COLO668 (cell line): ENCODE measurements around the gene RAP1GAP2.
"Not testable (repeated sequence)": the region's sequence is repeated elsewhere in the genome, so short reads cannot be mapped to it uniquely, and the experiment has no call there.

Experiments used
- DNase-seq: peaks from one replicate; lab custom pipeline; 2025; ENCODE audit not compliant: unreplicated experiment; lab: John Stamatoyannopoulos, UW

The RAP1GAP2 gene

DNA sequence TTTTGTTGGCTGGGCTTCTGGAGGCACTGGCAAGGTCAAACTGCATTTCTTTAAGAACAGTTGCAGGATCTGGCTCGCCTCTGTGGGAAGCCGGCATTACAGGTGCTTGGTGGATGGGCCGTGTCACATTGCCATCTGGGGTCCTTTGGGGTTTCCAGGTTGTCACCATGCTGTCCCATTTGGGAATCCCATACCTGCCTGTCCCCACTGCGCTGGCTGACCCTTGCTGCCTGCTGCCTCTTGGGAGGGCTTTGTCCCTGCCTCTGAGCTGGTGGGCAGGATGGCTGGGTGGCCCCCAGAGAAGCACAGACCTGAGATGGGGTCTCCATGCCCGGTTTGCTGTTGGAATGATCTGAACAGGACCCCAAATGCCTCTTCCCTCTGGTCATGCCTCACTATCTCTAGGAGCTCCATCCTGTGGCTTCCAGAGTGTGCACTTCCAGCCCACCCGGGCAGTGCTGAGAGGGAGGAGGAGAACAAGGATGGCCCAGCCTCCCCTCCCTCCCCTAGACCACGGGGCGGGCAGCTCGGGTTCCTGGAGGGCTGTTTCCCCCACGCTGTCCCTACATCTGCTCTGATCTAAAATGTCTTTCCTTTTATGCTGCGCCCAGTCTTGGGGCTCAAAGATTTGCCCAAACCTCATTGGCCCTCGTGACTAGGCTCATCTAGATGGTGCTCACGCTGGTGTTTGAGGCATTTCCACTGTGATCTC lies 239.2 kb downstream of the RAP1GAP2 start:
- no peak for DNase-seq

DNA sequence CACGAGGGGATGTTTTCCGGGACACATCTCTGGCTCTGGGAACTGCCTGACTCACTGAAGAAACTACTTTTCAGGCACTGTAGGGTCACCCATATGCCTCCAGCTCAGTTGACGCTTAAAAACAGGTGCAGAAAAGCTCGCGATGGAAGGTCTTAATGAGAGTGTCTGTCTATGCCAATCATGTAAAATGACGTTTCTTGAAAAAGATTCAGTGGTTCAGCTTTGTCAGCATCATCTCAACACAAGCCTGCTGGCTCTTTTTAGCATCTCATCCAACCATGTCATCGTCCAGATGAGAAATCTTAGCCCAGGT lies 239.7 kb downstream of the RAP1GAP2 start:
- DNase-seq = no peak

DNA sequence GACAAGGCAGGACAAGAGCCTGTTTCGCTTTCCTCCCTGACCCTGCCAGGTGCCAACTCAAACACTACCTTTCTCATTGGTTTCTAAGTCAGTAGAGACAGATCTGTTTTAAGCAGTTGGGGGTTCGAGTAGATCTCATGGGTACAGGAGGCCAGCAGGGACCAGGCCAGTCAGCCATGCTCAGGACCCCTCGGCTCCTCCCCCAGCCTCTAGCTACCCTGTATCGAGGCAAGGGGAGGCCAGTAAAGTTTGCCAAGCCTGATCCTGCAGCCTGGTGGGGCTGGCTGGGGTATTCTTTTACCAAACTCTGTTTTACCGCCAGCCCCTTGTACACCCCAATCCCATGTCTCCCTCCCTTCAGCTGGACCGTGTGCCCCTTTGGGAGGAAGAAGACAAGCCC lies 240.6 kb downstream of the RAP1GAP2 start:
- DNase-seq = no peak

DNA sequence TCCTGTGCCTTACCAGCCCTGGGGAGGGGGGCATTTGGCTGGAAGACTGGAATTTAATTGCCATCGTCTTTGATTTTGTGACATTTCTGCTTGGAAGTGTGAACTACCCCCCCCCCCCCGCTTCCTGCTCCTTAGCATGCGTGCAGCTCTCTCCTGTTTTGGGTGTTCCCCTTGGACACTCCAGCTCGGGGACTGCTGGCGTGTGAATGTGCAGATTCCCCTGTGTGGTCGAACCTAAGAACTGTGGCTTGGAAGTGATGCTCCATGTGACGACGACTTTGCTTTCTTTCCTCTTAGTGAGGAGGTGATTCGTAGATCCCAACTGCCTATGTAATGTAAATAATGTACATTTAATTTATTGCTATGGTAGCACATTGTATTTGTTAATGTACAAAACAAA lies 241.0 kb downstream of the RAP1GAP2 start:
- DNase-seq = no peak

DNA sequence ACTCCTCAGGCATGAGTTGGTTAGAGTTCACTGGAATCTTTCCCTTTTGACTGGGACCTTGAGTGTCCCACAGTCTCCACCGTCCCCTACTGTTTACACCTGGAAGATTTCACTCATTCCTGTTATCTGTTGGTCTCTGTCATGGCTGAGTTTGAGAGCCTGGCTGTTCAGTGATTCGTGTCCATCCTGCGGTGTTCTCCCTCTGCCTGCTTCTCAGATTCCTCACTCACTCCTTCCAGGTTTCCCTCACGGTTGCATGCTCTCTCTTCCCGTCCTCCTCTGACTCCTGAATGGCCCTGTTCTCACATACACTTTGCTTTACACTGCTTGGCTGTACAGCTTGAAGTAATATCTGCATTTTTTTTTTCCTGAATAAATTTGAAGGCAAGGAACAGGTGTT lies 242.7 kb downstream of the RAP1GAP2 start:
- DNase-seq = no peak

DNA sequence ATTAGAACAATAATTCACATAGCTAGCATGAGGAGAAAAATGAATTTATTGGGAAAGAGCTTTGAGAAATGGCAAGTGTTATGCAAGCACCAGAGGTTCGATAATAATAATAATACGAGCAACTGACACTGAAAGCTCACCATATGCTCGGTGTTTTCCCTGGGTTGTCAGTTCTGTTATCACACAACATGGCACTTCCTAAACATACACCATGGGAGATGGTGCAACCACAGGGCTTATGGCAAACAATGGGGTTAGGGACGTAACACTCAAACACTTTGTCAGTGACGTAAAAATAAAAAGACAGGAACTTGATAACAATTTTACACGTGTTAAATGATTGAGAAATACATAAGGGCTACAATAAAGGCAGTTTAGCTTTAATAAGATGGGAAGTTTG lies 243.5 kb downstream of the RAP1GAP2 start:
- DNase-seq = no peak

DNA sequence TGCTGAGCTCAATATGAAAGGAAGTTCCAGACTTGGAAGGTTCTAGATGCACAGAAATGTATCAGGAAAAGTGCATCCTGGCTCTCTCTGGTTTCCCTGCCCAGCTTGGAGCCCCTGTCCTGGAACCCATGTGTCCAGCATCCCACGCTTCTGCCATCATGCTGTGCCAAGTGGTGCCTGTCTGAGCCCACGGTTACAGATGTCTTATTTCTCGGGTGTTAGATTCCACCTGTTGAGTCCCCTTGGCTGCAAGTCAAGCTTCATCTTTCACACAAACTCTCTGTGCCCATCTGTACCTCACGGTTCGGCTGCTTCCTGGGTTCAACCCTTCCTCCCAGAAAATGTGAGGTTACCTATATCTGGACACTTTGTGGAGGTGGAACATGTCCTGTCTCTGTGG lies 244.6 kb downstream of the RAP1GAP2 start:
- DNase-seq = no peak

DNA sequence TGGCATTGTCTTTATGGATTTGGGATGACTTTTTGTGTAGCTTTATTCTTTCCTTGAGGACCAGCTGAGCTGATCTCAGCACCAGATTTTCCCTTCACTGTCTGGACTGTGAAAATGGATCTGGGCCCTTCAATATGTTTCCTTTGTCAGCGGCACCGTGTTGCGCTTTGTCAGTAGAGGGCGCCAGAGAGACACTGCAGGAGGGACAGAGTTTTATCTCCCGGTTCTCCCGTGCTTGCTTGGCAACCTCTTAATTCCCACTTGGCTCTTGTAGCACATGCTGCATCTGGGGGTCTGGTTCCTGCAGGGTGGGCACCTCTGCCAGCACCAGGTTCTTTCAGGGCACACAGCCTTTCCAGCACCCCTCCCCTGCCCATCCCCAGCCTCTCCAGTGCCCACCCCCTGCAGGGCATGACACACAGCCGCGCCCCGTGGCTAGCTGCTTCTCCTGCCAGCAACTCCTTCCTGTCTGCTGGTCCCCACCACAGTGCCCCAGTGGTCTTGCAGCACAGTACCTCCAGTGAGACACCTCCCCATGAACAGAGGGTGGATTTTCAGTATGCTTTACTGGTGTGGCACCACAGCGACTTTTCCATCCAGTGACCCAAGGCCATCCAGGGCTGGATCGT lies 247.6 kb downstream of the RAP1GAP2 start:
- DNase-seq = peak; percentile 14

DNA sequence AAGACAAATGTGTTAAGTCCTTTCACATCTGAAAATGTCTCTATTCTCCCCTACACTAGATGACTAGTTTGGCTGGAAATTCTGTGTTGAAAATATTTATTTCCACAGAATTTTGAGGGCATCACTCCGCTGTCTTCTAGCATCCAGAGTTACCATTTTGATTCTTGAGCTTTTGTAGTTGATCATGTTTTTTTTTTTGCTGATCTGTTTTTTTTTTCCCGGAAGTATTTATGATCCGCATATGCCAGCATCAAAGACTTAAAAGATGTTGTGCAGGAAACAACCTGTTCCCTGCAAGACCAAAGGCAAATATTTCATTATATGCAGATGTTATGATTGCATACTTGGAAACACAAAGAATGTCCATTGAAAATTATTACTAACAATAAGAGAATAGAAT lies 250.5 kb downstream of the RAP1GAP2 start:
- no peak for DNase-seq

DNA sequence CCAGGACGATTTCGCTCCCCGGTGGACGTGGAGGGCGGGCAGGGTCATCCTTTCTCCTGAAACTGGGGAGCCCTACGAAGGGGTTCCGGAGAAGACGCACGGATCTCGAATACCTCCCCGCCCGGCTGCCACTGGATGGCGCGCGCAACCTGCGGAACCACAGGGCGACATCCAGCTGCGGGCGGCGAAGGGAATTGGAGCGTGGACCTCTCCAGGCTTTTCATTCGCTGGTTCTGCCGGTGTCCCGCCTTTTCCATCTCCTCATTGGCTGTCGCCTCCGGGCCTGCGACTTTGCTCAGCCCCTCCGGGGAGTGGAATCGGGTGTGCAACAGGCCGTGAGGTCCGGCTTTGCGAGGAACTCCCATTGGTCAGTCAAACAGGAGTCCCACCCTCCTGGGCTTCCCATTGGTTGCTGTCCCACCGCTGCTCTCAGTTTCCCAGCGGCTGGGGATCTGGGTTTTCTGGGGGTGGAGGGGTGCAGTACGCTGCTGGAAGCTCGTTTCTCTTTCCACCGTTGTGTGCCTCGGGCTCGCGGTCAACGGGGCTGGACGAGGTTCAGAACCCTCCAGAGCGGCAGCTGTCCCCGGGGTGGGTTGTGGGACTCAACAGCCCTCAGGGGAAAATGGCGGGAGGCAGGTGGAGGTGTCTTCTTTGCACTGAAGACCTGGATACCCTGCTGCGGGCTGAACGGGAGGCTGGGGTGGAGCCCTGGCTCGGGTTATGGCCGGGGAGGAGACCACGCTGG lies 252.7 kb downstream of the RAP1GAP2 start:
- peak; percentile 91 for DNase-seq

DNA sequence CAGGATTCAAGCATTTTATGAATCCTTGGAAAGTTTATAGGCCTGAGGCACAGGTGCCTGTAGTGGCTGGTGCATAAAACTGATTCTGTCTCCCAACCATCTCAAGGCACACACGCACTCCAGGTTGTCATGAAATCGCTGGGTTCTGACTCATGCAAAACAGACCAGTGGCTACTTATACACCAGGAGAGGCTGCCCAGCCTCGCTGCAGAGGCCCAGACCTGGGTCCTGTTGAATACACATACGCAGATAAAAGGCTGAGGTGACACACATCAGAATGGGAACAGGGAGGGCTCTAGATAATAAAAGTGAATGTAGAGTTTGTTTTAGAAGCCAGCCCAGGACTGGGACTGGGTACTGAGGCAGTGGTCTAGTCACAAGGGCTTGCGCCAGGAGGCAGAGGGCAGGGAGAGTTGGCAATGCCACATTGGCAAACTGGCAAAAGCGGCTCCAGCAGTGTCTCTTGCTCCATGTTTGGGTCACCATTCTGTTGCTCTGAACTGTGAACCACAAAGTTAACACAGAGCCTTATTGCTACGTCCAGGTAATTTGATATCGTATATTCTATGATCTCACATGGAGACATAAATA lies 253.6 kb downstream of the RAP1GAP2 start:
- no peak for DNase-seq

DNA sequence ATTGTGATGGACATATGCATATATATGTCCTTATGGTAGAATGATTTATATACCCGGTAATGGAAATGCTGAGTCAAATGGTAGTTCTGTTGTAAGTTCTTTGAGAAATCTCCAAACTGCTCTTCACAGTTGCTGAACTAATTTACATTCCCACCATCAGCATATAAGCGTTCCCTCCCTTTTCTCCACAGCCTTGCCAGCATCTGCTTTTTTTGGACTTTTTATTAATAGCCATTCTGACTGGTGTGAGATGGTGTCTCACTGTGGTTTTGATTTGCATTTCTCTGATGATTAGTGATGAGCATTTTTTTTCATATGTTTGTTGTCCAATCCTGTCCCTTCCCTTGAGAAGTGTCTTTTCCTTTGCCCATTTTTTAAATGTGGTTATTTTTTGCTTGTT lies 258.6 kb downstream of the RAP1GAP2 start:
- not testable (repeated sequence) for DNase-seq

DNA sequence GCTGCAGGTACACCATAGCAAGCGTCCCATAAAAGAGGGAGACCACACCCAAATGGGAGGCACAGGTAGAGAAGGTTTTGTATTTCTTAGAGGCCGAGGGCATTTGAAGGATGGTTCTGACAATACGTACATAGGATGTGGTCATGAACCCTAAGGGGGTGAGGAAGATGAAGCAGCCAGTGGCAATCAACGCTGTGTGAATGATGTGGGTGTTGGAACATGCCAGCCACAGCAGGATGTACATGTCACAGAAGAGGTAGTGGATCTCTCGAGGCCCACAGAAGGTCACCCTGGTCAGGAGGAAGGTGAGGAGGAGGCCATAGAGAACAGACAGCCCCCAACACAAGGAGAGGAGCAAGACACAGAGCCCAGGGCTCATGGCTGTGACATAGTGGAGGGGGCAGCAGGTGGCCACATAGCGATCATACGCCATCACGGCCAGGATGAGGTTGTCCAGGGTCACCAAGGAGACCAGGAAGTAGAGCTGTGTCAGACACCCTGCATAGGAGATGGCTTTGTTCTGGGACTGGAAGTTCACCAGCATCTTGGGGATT lies 266.7 kb downstream of the RAP1GAP2 start:
- not testable (repeated sequence) for DNase-seq

DNA sequence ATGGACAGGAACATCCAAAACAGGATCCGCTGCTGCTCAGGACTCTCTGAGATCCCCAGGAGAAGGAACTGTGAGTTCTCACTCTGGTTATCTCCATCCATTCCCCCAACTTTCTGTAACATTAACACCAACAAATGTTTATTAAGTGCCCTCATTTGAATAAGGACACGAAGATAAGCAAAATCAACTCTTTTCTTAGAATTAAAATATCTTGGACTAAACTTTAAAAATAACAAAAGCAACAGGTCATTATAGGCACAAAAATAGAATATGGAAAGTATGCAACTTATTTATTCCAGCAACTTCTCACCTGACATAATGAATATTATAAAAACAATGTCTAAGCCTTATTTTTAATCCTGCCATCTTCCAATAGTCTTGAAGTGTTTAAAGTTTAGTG lies 267.3 kb downstream of the RAP1GAP2 start, which contains the start of gene OR1D5:
Gene OR1D5, minus strand, starts transcription at position 101 of the 400 bp plus-strand sequence. Its CDS starts 0 bp downstream, at position 101.
- not testable (repeated sequence) for DNase-seq

DNA sequence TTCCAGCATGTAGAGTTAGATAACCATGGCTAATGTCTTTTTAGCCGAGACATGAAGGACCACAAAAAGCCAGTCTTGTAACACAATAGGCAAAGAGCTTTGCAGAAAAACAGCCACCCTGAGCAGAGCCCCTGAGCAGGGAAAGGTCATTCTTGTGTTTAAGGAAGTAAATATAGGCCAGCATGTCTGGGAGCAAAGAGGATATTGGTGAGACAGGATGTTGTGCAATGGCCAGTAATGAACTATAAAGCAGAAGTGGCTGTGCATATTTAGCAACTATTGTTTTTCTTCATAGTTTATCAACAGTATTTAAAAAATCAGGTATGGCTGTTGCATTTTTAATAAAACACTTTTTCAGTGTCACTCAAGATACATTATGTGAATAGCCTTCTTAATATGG lies 269.0 kb downstream of the RAP1GAP2 start:
- DNase-seq = not testable (repeated sequence)

DNA sequence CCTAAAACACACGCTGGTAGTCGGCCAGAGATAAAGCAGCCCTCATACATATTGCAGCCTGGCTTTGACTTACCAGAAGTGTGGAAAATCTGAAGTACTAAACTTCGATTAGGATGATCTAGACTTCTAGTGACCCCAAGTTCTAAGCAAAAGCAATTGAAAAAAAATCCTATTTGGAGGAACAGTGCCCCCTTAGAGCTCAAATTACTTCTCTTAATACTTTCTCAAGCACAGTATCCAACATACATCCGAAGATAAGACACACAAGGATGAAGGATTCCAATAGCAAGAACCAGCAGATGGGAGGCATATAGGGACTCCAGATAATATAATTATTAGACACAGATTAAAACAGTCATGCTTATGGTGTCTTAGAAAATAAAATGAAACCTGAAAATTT lies 277.6 kb downstream of the RAP1GAP2 start:
- DNase-seq = not testable (repeated sequence)
